ENCODE data around the gene USP27X. TPM values are rescaled to one million over a fixed set of nuclear protein-coding genes. Genes with fewer than 3 reads are reported as not detected.

The USP27X gene
- total and polyA plus RNA-seq, 2 of the 4 experiments (the other 2 are of a cell fraction): 2.7 to 6.3 TPM

DNA sequence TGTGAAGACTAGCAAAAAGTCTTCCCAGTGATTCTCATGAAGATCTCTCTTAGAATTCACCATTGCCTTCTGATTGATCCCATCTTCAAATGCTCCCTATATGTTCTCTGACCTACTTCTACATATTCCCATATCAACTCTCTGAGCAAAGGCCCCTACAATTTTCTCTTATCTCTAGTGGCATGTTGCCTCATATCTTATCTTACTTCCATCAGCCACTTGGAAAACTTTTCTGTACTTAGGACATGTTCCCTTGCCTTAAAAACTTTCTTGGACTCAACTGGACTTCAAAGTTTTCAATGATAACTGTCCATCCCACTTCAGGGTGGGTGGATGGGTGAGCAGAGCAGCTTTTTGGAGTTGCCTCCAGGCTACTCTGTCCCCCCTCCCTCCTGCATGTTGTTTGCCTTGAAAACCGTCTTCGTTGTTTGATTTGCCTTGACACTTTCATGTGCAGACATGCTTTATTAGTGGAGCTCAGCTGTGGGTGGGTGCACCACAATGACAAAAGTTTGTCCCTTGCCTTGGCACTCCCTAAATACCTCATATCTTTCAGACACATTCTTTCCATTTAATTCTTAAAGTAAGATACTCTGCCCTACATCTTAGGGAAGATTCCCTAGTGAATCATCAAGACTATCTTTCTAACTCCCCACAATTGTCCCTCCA lies 18.3 kb upstream of the USP27X start:
- Histone ChIP-seq H2BK120ac (ENCODE audit: low read depth, low read length) (no peak overlapping the region), H2BK20ac (ENCODE audit: low read depth, low read length) (no peak overlapping the region), H3K36me3 (ENCODE audit: control insufficient read depth, insufficient read depth, low read length) (no peaks in the 10 kb centered on the region), H3K9me1 (ENCODE audit: insufficient read depth, low read length) (no peaks in the 10 kb centered on the region), H3K4ac (ENCODE audit: low read depth, low read length) (no peak overlapping the region), H3K79me1 (ENCODE audit: low read depth in 1 of 2, low read length in 2 of 2) (no peaks in the 10 kb centered on the region), H3K4me1 (ENCODE audit: control insufficient read depth, insufficient read depth, low read length) (no peaks in the 10 kb centered on the region), H4K5ac (ENCODE audit: low read depth, low read length) (no peak overlapping the region), H3K4me2 (ENCODE audit: low read depth, low read length) (no peak overlapping the region), H3K18ac (ENCODE audit: low read depth, low read length) (no peak overlapping the region), H3K56ac (ENCODE audit: extremely low read depth, insufficient read depth, low read length) (no peak overlapping the region), H3K27me3 (ENCODE audit: control insufficient read depth, insufficient read depth, low read length) (peaks cover 4% of the 10 kb centered on the region), H4K91ac (ENCODE audit: insufficient read depth, low read depth, low read length) (no peak overlapping the region), H2AK5ac (ENCODE audit: low read depth, low read length) (no peak overlapping the region), H3K9me3 (ENCODE audit: control insufficient read depth, insufficient read depth, low read length) (no peaks in the 10 kb centered on the region), H2AK9ac (replicated peaks; ENCODE audit: low read depth, low read length, poor library complexity) (no peak overlapping the region), H2BK5ac (ENCODE audit: low read depth, low read length, poor library complexity, severe bottlenecking) (no peak overlapping the region), H3K14ac (replicated peaks; ENCODE audit: low read depth, low read length) (no peak overlapping the region), H2BK15ac (ENCODE audit: low read depth, low read length) (no peak overlapping the region), H3K4me3 (ENCODE audit: insufficient read depth, low read depth, low read length) (no peak overlapping the region), H4K20me1 (ENCODE audit: insufficient read depth, low read length) (no peaks in the 10 kb centered on the region), H3K27ac (ENCODE audit: insufficient read depth, low read length) (no peak overlapping the region), H4K8ac (ENCODE audit: low read depth in 2 of 2, low read length in 2 of 2) (no peak overlapping the region), H3K23ac (ENCODE audit: low read depth, low read length) (no peak overlapping the region), H3K9ac (ENCODE audit: low read depth, low read length) (no peak overlapping the region), H2AFZ (replicated peaks; ENCODE audit: low read length, poor library complexity) (no peak overlapping the region)
- ATAC-seq (ENCODE audit: low read depth) (no peak), DNase-seq (no peak)
- intact Hi-C loops (cut with micrococcal nuclease): no loop called here
- TF ChIP-seq BHLHE40 (IDR thresholded peaks at IDR 0.05; ENCODE audit: low read depth, low read length) (no peak), MXI1 (IDR thresholded peaks at IDR 0.05; ENCODE audit: borderline replicate concordance, low read depth, low read length) (no peak), RAD21 (IDR thresholded peaks at IDR 0.05; ENCODE audit: low read length) (no peak), USF2 (IDR thresholded peaks at IDR 0.05; ENCODE audit: low read depth, low read length) (no peak), CHD1 (IDR thresholded peaks at IDR 0.05; ENCODE audit: low read depth, low read length) (no peak), CEBPB (IDR thresholded peaks at IDR 0.05; ENCODE audit: low read depth, low read length) (no peak), POLR2A (IDR thresholded peaks at IDR 0.05; ENCODE audit: low read depth, low read length) (no peak), FOS (IDR thresholded peaks at IDR 0.05; ENCODE audit: low read depth, low read length) (no peak), RFX5 (IDR thresholded peaks at IDR 0.05; ENCODE audit: low read depth, low read length) (no peak)
- TF ChIP-seq, protein P1, sequence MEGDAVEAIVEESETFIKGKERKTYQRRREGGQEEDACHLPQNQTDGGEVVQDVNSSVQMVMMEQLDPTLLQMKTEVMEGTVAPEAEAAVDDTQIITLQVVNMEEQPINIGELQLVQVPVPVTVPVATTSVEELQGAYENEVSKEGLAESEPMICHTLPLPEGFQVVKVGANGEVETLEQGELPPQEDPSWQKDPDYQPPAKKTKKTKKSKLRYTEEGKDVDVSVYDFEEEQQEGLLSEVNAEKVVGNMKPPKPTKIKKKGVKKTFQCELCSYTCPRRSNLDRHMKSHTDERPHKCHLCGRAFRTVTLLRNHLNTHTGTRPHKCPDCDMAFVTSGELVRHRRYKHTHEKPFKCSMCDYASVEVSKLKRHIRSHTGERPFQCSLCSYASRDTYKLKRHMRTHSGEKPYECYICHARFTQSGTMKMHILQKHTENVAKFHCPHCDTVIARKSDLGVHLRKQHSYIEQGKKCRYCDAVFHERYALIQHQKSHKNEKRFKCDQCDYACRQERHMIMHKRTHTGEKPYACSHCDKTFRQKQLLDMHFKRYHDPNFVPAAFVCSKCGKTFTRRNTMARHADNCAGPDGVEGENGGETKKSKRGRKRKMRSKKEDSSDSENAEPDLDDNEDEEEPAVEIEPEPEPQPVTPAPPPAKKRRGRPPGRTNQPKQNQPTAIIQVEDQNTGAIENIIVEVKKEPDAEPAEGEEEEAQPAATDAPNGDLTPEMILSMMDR (conservative IDR thresholded peaks at IDR 0.05; ENCODE audit: low read depth, low read length): no peak
- WGBS, 2 experiments (ENCODE audit: extremely low coverage in 2 of 2, insufficient read length in 1 of 2): no CpG with 5 or more reads among the region's 2 CpGs
- POLR2A ChIA-PET (ENCODE audit: unreplicated experiment): no interaction called here
- CTCF ChIA-PET: no interaction called here
- in situ Hi-C loops (cut with MboI; ENCODE audit: low sequenced_read_pairs): no loop called here
- dilution Hi-C loops (cut with HindIII; ENCODE audit: low sequenced_read_pairs, unreplicated experiment): no loop called here
- no TSS peak for BruUV-seq (replicated peaks)
